Breast epithelium (tissue), 3 donors: ENCODE results near the gene ETV3L.
A peak's percentile ranks its signal among the peaks of the same experiment; 100 is the strongest.

Source experiments
- POLR2AphosphoS5 ChIP-seq, 3 donors: sonication (generic); formaldehyde crosslinking; IDR thresholded peaks; one replicate each; pipeline ENCODE4 v1.6.1; 2017; ENCODE audit warnings: antibody characterized with exemption in 3 of 3
- TF ChIP-seq, protein P1 (sequence below), 3 donors: fragments of 450-650 bp; IDR thresholded peaks; one replicate each; pipeline ENCODE4 v1.5.1; 2016 to 2017; ENCODE audit warnings: antibody characterized with exemption in 3 of 3, mild to moderate bottlenecking in 3 of 3, moderate library complexity in 3 of 3

DNA sequence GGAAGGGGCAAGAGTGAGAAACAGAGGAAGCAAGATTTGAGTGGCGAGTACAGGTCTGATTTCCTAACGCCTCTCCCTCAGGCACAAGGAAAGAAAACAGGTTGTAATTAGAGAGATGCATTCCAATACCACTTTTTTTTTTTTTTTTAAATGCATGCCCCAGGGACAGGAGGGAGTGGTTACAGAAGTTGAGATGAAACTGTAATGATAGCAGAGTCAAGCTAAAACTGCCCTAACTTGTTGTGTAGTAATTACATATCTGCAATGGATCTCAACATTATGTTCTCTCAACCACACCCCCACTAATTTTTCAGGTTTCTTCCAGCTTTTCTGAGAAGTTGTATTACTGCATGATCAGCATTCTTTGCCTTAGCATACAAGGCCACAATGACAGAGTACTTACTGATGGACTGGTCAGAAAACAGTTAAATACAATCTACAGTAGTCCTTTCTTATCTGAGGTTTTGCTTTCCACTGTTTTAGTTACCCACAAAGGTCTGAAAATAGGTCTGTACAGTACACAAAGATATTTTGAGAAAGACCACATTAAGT lies 33.1 kb upstream of the ETV3L start:
- TF ChIP-seq POLR2AphosphoS5 (IDR thresholded peaks at IDR 0.05), result peak in 1 of 3 donors; percentile 31
- TF ChIP-seq, protein P1, sequence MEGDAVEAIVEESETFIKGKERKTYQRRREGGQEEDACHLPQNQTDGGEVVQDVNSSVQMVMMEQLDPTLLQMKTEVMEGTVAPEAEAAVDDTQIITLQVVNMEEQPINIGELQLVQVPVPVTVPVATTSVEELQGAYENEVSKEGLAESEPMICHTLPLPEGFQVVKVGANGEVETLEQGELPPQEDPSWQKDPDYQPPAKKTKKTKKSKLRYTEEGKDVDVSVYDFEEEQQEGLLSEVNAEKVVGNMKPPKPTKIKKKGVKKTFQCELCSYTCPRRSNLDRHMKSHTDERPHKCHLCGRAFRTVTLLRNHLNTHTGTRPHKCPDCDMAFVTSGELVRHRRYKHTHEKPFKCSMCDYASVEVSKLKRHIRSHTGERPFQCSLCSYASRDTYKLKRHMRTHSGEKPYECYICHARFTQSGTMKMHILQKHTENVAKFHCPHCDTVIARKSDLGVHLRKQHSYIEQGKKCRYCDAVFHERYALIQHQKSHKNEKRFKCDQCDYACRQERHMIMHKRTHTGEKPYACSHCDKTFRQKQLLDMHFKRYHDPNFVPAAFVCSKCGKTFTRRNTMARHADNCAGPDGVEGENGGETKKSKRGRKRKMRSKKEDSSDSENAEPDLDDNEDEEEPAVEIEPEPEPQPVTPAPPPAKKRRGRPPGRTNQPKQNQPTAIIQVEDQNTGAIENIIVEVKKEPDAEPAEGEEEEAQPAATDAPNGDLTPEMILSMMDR (IDR thresholded peaks at IDR 0.05), result no peak
